PFSK-1 (cell line): ENCODE results near the gene HABP2.

Experiments
- FOXP2 ChIP-seq: optimal IDR thresholded peaks from 2 replicates; pipeline ENCODE3; 2011; ENCODE audit warnings: borderline replicate concordance, control low read depth, inconsistent platforms; ENCODE audit not compliant: insufficient read depth; ENCODE audit errors: extremely low read length, extremely low read depth
- POLR2AphosphoS5 ChIP-seq: IDR thresholded peaks from 2 replicates; pipeline ENCODE4 v1.6.1; 2012; ENCODE audit warnings: low read depth, mild to moderate bottlenecking, control low read depth, low read length, moderate library complexity
- REST ChIP-seq, 2 experiments: IDR thresholded peaks; 2 replicates each; pipeline versions ENCODE4 v1.6.1 to v1.8.0; 2011 to 2012; ENCODE audit warnings: low read depth in 2 of 2, low read length in 2 of 2, control low read depth in 1 of 2, inconsistent platforms in 1 of 2, mild to moderate bottlenecking in 1 of 2, moderate library complexity in 1 of 2; ENCODE audit not compliant: insufficient read depth in 1 of 2
- SIN3A ChIP-seq: IDR thresholded peaks from 2 replicates; pipeline ENCODE4 v1.6.1; 2012; ENCODE audit warnings: mild to moderate bottlenecking, low read length, moderate library complexity, borderline replicate concordance; ENCODE audit not compliant: insufficient read depth
- TAF1 ChIP-seq: IDR thresholded peaks from 2 replicates; pipeline ENCODE4 v1.6.1; 2012; ENCODE audit warnings: low read length, control low read depth, borderline replicate concordance; ENCODE audit not compliant: insufficient read depth

Gene HABP2

DNA sequence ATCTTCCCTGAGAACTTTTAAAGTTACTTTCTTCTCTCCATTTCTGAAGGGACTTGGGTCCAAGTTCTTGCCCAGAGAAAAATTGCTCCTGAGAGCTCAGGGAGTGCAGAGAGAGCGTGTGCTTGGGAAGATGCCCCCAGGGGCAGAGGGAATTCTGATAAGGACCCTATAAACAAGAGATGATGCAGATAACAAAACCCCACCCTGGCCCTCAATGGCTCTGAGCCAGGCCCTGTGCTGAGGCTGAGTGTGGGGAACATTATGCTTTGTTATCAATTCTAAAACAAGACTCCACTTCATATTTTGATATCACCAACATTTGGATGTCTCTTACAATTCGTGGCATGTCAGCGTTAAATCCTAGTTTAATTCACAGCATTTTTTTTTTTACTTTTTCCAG lies 34.4 kb upstream of the HABP2 start:
- TF ChIP-seq POLR2AphosphoS5: no peak
- no peak for TF ChIP-seq FOXP2
- TF ChIP-seq SIN3A: no peak
- TF ChIP-seq REST (IDR thresholded peaks at IDR 0.05; ENCODE audit: insufficient read depth in 1 of 2, low read depth in 2 of 2, low read length in 2 of 2): no peak
- TF ChIP-seq TAF1: no peak

- TF ChIP-seq SIN3A: no peak
- no peak for TF ChIP-seq POLR2AphosphoS5
- no peak for TF ChIP-seq FOXP2
- no peak for TF ChIP-seq REST (IDR thresholded peaks at IDR 0.05; ENCODE audit: insufficient read depth in 1 of 2, low read depth in 2 of 2, low read length in 2 of 2)
- TF ChIP-seq TAF1: no peak
Observed at GRCh38 chr10:113518816-113519591, 33.8 kb upstream of the HABP2 start.

GRCh38 chr10:113519681-113520115 lies 33.2 kb upstream of the HABP2 start:
- TF ChIP-seq REST (IDR thresholded peaks at IDR 0.05; ENCODE audit: insufficient read depth in 1 of 2, low read depth in 2 of 2, low read length in 2 of 2): no peak
- TF ChIP-seq POLR2AphosphoS5: no peak
- no peak for TF ChIP-seq FOXP2
- TF ChIP-seq SIN3A: no peak
- no peak for TF ChIP-seq TAF1

GRCh38 chr10:113520261-113520660 lies 32.6 kb upstream of the HABP2 start:
- TF ChIP-seq FOXP2 (no peak), POLR2AphosphoS5 (no peak), SIN3A (no peak), REST (IDR thresholded peaks at IDR 0.05; ENCODE audit: insufficient read depth in 1 of 2, low read depth in 2 of 2, low read length in 2 of 2) (no peak), TAF1 (no peak)
